Activated T-cell treated with anti-CD3 and anti-CD28 coated beads for 48 hours (primary cell): ENCODE measurements around the gene JPH4.
A peak's percentile ranks its signal among the peaks of the same experiment; 100 is the strongest.
"Not testable (repeated sequence)": the region's sequence is repeated elsewhere in the genome, so short reads cannot be mapped to it uniquely, and the experiment has no call there.

Experiments
- DNase-seq: peaks from one replicate; pipeline ENCODE4 v3.0.0-alpha.2; 2020; ENCODE audit warnings: low read depth

Gene JPH4

GRCh38 chr14:23546450-23547035 is 32.0 kb downstream of the JPH4 start:
- DNase-seq = no peak

- DNase-seq = no peak
Observed at GRCh38 chr14:23545740-23546365, 32.7 kb downstream of the JPH4 start.

- no peak for DNase-seq
Observed at GRCh38 chr14:23544511-23545447, 33.8 kb downstream of the JPH4 start.

- no peak for DNase-seq
Observed at GRCh38 chr14:23543403-23543802, 35.2 kb downstream of the JPH4 start.

GRCh38 chr14:23542261-23542660 is 36.3 kb downstream of the JPH4 start:
- DNase-seq = no peak

- no peak for DNase-seq
Observed at GRCh38 chr14:23540141-23540469, 38.5 kb downstream of the JPH4 start.

- DNase-seq = peak; percentile 5
Observed at GRCh38 chr14:23539248-23540140, 39.1 kb downstream of the JPH4 start.

- DNase-seq = no peak
Observed at GRCh38 chr14:23538785-23539184, 39.8 kb downstream of the JPH4 start.

GRCh38 chr14:23538050-23538718 is 40.4 kb downstream of the JPH4 start:
- DNase-seq = no peak

GRCh38 chr14:23537351-23538049 is 41.1 kb downstream of the JPH4 start:
- no peak for DNase-seq

- not testable (repeated sequence) for DNase-seq
Observed at GRCh38 chr14:23536906-23537305, 41.7 kb downstream of the JPH4 start.

- DNase-seq = no peak
Observed at GRCh38 chr14:23536494-23536893, 42.1 kb downstream of the JPH4 start.

GRCh38 chr14:23535943-23536342 is 42.6 kb downstream of the JPH4 start:
- DNase-seq = no peak

GRCh38 chr14:23533652-23534435 is 44.7 kb downstream of the JPH4 start:
- DNase-seq = no peak

GRCh38 chr14:23532658-23533057 is 45.9 kb downstream of the JPH4 start:
- no peak for DNase-seq

GRCh38 chr14:23531391-23531790 is 47.2 kb downstream of the JPH4 start:
- DNase-seq = no peak

- no peak for DNase-seq
Observed at GRCh38 chr14:23530375-23531055, 48.1 kb downstream of the JPH4 start.

GRCh38 chr14:23529016-23529415 is 49.6 kb downstream of the JPH4 start:
- no peak for DNase-seq

GRCh38 chr14:23528555-23528954 is 50.0 kb downstream of the JPH4 start:
- DNase-seq = no peak

- no peak for DNase-seq
Observed at GRCh38 chr14:23525611-23526010, 53.0 kb downstream of the JPH4 start.
